Fibroblast of peridontal ligament (primary cell): Measurements from ENCODE around the gene ANAPC2.

ENCODE experiments used
- DNase-seq: peaks from one replicate; pipeline ENCODE4 v3.0.0-alpha.2; 2010; ENCODE audit errors: extremely low read depth

ANAPC2 gene

DNA sequence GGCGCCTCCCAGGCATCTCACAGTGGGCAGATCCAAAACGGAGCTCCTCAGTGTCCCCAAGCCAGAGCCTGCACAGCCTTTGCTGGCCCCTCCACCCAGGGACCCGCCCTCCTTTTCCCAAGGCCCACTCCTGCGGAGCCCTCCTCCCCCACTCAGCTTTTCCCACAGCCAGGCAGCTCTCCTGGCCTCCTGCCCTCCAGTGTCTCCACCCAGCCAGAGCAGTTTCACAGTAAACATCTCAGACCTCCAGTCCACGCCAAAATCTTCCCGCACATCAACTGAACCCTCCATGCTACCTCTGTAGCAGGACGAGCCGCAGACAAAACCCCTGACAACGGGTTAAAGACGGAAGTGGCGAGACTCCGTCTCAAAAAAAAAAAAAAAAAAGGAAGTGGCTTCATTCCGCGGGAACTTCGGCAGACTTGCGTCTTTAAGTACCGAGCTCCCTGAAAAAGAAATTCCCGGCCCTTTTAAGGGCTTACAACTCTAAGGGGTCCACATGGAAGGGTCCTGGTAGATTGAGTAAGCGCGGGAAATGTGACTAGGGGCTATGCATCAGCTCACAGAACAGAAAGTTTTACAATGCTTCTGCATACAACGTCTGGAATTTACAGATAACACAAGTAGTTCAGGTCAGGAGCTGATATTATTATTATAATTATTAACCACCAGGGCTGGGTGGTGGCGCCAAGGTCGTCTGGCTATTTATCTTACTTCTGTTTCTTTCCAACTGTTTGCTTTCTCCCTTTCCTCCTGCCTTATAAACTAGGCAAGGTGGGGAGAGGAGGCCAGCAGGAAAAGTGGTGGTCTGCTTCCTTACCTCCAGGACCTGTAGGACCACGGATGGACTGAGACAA lies 60.8 kb downstream of the ANAPC2 start:
- no peak for DNase-seq

- no peak for DNase-seq
Measured at GRCh38 chr9:137126786-137127185, 61.6 kb downstream of the ANAPC2 start.
